HL-60 (cell line): ENCODE data around the gene OSBPL2.

Experiments
- GABPA ChIP-seq: IDR thresholded peaks from 2 replicates; pipeline ENCODE4 v1.6.1; 2012; ENCODE audit warnings: low read depth
- POLR2AphosphoS5 ChIP-seq: IDR thresholded peaks from 2 replicates; pipeline ENCODE4 v1.6.1; 2012; ENCODE audit warnings: low read depth
- SPI1 ChIP-seq: IDR thresholded peaks from 2 replicates; pipeline ENCODE4 v1.6.1; 2012; ENCODE audit warnings: low read depth, mild to moderate bottlenecking, borderline replicate concordance
- TF ChIP-seq, protein P1 (sequence below): IDR thresholded peaks from one replicate; pipeline ENCODE4 v1.5.1; 2011; ENCODE audit warnings: low read length, control low read depth, inconsistent platforms; ENCODE audit not compliant: insufficient read depth
- TF ChIP-seq, protein P2 (sequence below): IDR thresholded peaks from 2 replicates; pipeline ENCODE4 v1.6.1; 2012; ENCODE audit warnings: low read depth; ENCODE audit not compliant: insufficient replicate concordance

DNA sequence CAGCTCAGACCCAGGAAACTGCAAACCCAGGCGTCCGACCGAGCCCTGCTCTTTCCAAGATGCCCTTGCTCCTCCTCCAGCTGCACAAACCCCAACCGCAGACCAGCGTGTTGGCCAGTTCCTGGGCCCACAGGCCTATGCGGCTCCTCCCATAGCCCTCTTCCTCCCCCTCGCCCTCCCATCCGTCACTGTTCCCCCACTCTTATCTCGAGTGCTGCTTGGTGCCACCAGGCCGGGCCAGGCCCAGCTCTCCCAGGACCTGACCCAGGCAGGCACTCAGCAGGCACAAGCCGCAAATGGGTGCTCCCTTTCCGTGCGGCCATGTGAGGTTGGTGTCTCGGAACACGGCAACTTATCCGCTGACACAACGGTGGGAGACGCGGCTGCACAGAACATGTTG lies 93.0 kb downstream of the OSBPL2 start:
- TF ChIP-seq, protein P1, sequence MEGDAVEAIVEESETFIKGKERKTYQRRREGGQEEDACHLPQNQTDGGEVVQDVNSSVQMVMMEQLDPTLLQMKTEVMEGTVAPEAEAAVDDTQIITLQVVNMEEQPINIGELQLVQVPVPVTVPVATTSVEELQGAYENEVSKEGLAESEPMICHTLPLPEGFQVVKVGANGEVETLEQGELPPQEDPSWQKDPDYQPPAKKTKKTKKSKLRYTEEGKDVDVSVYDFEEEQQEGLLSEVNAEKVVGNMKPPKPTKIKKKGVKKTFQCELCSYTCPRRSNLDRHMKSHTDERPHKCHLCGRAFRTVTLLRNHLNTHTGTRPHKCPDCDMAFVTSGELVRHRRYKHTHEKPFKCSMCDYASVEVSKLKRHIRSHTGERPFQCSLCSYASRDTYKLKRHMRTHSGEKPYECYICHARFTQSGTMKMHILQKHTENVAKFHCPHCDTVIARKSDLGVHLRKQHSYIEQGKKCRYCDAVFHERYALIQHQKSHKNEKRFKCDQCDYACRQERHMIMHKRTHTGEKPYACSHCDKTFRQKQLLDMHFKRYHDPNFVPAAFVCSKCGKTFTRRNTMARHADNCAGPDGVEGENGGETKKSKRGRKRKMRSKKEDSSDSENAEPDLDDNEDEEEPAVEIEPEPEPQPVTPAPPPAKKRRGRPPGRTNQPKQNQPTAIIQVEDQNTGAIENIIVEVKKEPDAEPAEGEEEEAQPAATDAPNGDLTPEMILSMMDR: no peak
- TF ChIP-seq SPI1: no peak
- no peak for TF ChIP-seq POLR2AphosphoS5
- no peak for TF ChIP-seq GABPA
- TF ChIP-seq, protein P2, sequence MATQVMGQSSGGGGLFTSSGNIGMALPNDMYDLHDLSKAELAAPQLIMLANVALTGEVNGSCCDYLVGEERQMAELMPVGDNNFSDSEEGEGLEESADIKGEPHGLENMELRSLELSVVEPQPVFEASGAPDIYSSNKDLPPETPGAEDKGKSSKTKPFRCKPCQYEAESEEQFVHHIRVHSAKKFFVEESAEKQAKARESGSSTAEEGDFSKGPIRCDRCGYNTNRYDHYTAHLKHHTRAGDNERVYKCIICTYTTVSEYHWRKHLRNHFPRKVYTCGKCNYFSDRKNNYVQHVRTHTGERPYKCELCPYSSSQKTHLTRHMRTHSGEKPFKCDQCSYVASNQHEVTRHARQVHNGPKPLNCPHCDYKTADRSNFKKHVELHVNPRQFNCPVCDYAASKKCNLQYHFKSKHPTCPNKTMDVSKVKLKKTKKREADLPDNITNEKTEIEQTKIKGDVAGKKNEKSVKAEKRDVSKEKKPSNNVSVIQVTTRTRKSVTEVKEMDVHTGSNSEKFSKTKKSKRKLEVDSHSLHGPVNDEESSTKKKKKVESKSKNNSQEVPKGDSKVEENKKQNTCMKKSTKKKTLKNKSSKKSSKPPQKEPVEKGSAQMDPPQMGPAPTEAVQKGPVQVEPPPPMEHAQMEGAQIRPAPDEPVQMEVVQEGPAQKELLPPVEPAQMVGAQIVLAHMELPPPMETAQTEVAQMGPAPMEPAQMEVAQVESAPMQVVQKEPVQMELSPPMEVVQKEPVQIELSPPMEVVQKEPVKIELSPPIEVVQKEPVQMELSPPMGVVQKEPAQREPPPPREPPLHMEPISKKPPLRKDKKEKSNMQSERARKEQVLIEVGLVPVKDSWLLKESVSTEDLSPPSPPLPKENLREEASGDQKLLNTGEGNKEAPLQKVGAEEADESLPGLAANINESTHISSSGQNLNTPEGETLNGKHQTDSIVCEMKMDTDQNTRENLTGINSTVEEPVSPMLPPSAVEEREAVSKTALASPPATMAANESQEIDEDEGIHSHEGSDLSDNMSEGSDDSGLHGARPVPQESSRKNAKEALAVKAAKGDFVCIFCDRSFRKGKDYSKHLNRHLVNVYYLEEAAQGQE: no peak
